Activated naive CD8-positive, alpha-beta T cell treated with anti-CD3 and anti-CD28 coated beads, Interleukin-2, amount 10 ng/mL, durations not matched to agents 7 days and 5 days (primary cell): Measurements from ENCODE around the gene EP400. TPM values are rescaled to one million over a fixed set of nuclear protein-coding genes. Genes with fewer than 3 reads are reported as not detected.

Source experiments
- ATAC-seq: fragments of 150-1000 bp; cut with Tn5 transposase; one replicate; pipeline ENCODE4 v1.10.0; 2021; ENCODE audit warnings: low read depth, moderate library complexity
- POLR2A ChIA-PET: fragments of 350-600 bp; sonication (Branson Sonifier 250); formaldehyde crosslinking; loops from one replicate; lab custom pipeline; 2021; ENCODE audit warnings: antibody characterized with exemption; lab: Charles Lee
- DNase-seq: peaks from one replicate; pipeline ENCODE4 v3.0.0; 2021
- H3K27ac Mint-ChIP-seq: one replicate; pipeline ENCODE4 v1.8.0; 2022; ENCODE audit warnings: mild to moderate bottlenecking, mixed read lengths
- H3K27me3 Mint-ChIP-seq: one replicate; pipeline ENCODE4 v1.8.0; 2022; ENCODE audit warnings: mild to moderate bottlenecking, moderate library complexity, mixed read lengths
- H3K36me3 Mint-ChIP-seq: one replicate; pipeline ENCODE4 v1.8.0; 2021; ENCODE audit warnings: mild to moderate bottlenecking, mixed read lengths
- H3K4me1 Mint-ChIP-seq: one replicate; pipeline ENCODE4 v1.8.0; 2021; ENCODE audit warnings: mixed read lengths
- H3K4me3 Mint-ChIP-seq: one replicate; pipeline ENCODE4 v1.8.0; 2022; ENCODE audit warnings: mild to moderate bottlenecking, moderate library complexity, mixed read lengths
- H3K9me3 Mint-ChIP-seq: one replicate; pipeline ENCODE4 v1.8.0; 2021; ENCODE audit warnings: mixed read lengths
- total RNA-seq, 2 experiments: library from RNA; stranded (reverse); gene quantifications; one replicate each; pipeline ENCODE4 v1.2.3, GENCODE V29; 2021

The EP400 gene
- total RNA-seq, 2 experiments from 2014 or later, result 66.7 to 70.2 TPM

- no peak overlapping the region for H3K27ac Mint-ChIP-seq
- H3K27me3 Mint-ChIP-seq, result no peaks in the 10 kb centered on the region
- POLR2A ChIA-PET, result no interaction called here
- no peak for DNase-seq
- no peaks in the 10 kb centered on the region for H3K9me3 Mint-ChIP-seq
- H3K4me3 Mint-ChIP-seq, result no peak overlapping the region
- H3K4me1 Mint-ChIP-seq, result no peaks in the 10 kb centered on the region
- no peak for ATAC-seq
- peaks cover 6% of the 10 kb centered on the region for H3K36me3 Mint-ChIP-seq
Measured at GRCh38 chr12:132114667-132115066, 164.9 kb downstream of the EP400 start.

DNA sequence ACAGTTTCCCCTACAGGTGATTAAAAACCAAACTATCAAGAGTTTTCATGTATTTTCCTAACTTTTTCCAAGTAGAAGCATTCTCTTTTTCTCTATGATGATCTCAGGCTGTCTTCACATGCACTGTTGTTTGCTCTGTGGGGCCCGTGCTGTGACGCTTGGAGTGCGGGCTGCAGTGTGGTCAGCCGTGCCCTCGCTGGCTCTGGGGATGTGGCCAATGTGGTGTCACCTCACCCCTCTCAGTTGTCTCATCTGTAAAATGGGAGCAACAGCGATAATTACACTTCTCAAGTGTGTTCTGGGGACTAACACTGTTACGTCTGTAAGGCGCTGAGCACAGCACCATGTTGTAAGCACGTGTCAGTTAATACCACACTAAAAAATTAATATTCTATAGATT is 165.8 kb downstream of the EP400 start:
- Mint-ChIP-seq H3K4me1 (no peaks in the 10 kb centered on the region), H3K9me3 (no peaks in the 10 kb centered on the region), H3K4me3 (no peak overlapping the region), H3K36me3 (peaks cover 6% of the 10 kb centered on the region), H3K27me3 (no peaks in the 10 kb centered on the region), H3K27ac (no peak overlapping the region)
- no peak for DNase-seq
- ATAC-seq, result no peak
- POLR2A ChIA-PET, result no interaction called here

GRCh38 chr12:132116709-132117557 is 167.2 kb downstream of the EP400 start:
- no peaks in the 10 kb centered on the region for H3K27me3 Mint-ChIP-seq
- H3K27ac Mint-ChIP-seq, result no peak overlapping the region
- ATAC-seq, result no peak
- POLR2A ChIA-PET, result no interaction called here
- H3K4me3 Mint-ChIP-seq, result no peak overlapping the region
- DNase-seq, result no peak
- no peaks in the 10 kb centered on the region for H3K9me3 Mint-ChIP-seq
- no peaks in the 10 kb centered on the region for H3K4me1 Mint-ChIP-seq
- H3K36me3 Mint-ChIP-seq, result peaks cover 1% of the 10 kb centered on the region

DNA sequence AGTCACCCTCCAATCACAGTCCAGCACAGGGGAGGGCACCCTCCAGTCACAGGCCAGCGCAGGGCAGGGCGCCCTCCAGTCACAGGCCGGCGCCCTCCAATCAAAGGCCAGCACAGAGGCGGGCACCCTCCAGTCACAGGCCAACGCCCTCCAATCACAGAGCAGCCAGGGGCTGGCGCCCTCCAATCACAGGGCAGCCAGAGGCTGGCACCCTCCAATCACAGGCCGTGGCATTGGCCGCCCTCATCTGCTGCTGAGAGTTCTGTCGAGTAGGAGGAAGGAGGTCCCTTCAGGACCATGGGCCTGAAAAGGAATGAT is 167.8 kb downstream of the EP400 start:
- H3K27me3 Mint-ChIP-seq, result no peaks in the 10 kb centered on the region
- no peak overlapping the region for H3K27ac Mint-ChIP-seq
- H3K36me3 Mint-ChIP-seq, result peaks cover 1% of the 10 kb centered on the region
- ATAC-seq (no peak), DNase-seq (no peak)
- H3K4me3 Mint-ChIP-seq, result no peak overlapping the region
- POLR2A ChIA-PET, result no interaction called here
- H3K4me1 Mint-ChIP-seq, result no peaks in the 10 kb centered on the region
- no peaks in the 10 kb centered on the region for H3K9me3 Mint-ChIP-seq

DNA sequence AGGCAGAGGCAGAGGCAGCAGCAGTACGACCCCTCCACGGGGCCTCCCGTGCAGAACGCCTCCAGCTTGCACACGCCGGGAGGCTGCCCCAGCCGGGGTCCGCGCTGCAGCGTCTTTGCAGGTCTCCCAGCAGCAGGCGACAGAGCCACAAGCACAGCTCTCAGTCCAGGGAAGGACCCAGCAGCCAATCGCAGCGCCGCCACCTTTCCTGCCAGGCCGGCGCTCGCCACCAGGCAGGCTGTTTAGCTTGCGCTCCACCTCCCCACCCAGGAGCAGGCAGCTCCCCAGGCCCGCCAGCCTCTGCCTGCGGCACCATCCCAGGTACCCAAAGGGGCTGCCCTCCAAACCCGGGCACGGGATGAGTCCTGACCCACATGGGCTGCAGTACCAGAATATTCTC is 169.1 kb downstream of the EP400 start:
- no peaks in the 10 kb centered on the region for H3K9me3 Mint-ChIP-seq
- ATAC-seq (no peak), DNase-seq (no peak)
- H3K4me1 Mint-ChIP-seq, result no peaks in the 10 kb centered on the region
- POLR2A ChIA-PET, result interaction anchor here (0.6 kb wide), 1 partner anchor 152 kb away, joined by 4 read pairs; no protein-coding TSS in a partner anchor
- H3K4me3 Mint-ChIP-seq, result no peak overlapping the region
- no peak overlapping the region for H3K27ac Mint-ChIP-seq
- no peaks in the 10 kb centered on the region for H3K27me3 Mint-ChIP-seq
- H3K36me3 Mint-ChIP-seq, result peaks cover under 1% of the 10 kb centered on the region

DNA sequence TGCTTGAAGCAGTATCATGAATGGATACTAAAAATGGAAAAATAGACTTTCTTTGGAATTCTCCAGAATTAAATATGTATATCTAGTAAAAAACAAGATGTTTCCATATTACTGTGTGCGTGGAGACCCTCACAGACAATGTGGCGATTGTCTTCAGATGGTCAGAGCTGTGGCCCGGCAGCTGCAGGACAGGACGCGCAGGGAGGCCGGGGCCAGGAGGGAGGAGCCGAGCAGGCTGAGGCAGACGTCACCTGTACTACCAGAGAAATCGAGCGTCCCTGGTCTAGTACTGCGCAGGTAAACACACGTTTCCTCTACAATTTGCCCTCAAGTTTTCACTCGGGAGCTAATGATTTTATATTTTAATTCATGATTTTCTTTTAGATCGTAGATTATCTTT is 171.5 kb downstream of the EP400 start:
- Mint-ChIP-seq H3K27me3 (no peaks in the 10 kb centered on the region), H3K27ac (no peak overlapping the region), H3K4me3 (no peak overlapping the region), H3K36me3 (peaks cover 10% of the 10 kb centered on the region), H3K4me1 (no peaks in the 10 kb centered on the region), H3K9me3 (no peaks in the 10 kb centered on the region)
- POLR2A ChIA-PET, result no interaction called here
- no peak for DNase-seq
- no peak for ATAC-seq

GRCh38 chr12:132123970-132124765 is 174.4 kb downstream of the EP400 start:
- POLR2A ChIA-PET, result no interaction called here

DNA sequence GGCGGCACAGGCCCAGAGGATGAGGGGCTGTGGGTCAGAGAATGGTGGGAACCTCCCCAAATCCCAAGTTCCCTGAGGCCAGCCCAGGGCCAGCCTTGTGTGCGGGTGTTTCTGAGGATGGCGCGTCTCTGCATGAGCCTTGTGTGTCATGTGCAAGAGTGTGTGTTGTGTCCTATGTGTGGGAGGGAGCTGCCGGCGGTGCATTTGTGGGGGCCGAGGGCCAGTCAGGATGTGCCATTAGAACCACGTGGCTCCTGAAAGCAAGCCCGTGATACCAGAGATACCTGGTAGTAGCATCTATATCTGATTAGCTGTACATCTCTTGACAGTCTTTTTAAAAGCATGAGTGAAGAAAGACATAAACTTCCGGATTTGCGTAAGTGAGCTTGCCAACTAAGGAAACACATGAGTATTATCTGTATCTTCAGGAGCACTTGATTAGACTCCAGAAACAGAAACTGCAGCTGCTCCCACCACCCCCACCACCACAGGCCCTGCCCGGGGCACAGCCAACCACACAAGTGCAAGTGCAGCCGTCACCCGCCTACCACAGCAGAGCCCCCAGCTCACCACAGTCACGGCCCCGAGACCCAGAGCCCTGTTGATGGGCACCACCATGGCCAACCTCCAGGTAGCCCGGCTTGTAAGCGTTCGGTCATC is 175.2 kb downstream of the EP400 start:
- Mint-ChIP-seq H3K36me3 (peaks cover 34% of the 10 kb centered on the region), H3K4me3 (no peak overlapping the region), H3K27ac (no peak overlapping the region), H3K4me1 (no peaks in the 10 kb centered on the region), H3K27me3 (no peaks in the 10 kb centered on the region), H3K9me3 (peaks cover 6% of the 10 kb centered on the region)
- peak; percentile 50 for ATAC-seq
- POLR2A ChIA-PET, result no interaction called here
- DNase-seq, result no peak

More at GRCh38 chr12:132123970-132124765, 174.4 kb downstream of the EP400 start:
- ATAC-seq (no peak), DNase-seq (no peak)
- Mint-ChIP-seq H3K27me3 (no peaks in the 10 kb centered on the region), H3K36me3 (peaks cover 31% of the 10 kb centered on the region), H3K4me1 (no peaks in the 10 kb centered on the region), H3K9me3 (peaks cover 6% of the 10 kb centered on the region), H3K27ac (peak overlapping the region; percentile 49), H3K4me3 (no peak overlapping the region)

DNA sequence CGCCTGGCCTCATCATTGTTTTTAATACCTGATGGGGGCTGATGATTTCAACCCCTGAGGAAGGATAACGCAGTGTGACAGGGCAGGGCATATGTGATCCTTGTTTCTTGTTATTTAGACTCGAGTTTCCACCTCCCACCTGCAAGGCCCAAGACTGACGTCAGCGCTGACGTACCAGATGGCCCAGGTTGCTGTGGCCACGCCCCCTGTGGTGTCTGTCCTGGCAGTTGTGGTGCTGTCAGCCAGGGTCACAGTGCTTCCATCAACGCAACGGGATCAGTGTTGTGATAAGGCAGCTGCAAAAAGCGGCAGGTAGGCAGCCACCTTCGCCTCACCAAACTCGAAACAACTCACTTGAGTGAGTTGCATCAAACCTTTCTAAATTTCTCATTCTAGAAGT is 176.0 kb downstream of the EP400 start:
- Mint-ChIP-seq H3K4me1 (no peaks in the 10 kb centered on the region), H3K36me3 (peaks cover 34% of the 10 kb centered on the region), H3K4me3 (no peak overlapping the region), H3K27ac (no peak overlapping the region), H3K9me3 (peaks cover 6% of the 10 kb centered on the region), H3K27me3 (no peaks in the 10 kb centered on the region)
- DNase-seq (no peak), ATAC-seq (no peak)
- POLR2A ChIA-PET, result no interaction called here

DNA sequence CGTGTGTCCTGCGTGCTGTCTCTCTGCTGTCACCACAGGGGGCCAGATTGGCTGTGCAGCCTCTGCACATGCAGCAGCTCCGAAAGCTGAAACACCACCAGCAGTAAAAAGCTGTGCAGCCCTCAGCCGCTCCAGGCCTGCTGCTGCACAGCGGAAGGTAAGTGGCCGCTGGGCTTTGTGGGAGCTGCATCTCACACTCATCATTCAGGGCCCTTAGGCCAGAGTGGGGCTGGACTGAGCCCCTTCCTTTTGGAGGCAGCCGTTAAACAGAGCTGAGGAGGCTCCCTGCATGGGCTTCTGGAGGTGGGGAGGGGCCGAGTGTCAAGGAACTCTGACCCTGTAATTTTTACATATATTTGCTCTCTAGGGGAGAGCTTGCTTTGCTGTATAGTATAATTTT is 177.3 kb downstream of the EP400 start:
- no peak overlapping the region for H3K27ac Mint-ChIP-seq
- no peak for DNase-seq
- H3K36me3 Mint-ChIP-seq, result peaks cover 34% of the 10 kb centered on the region
- POLR2A ChIA-PET, result no interaction called here
- no peaks in the 10 kb centered on the region for H3K27me3 Mint-ChIP-seq
- peaks cover 6% of the 10 kb centered on the region for H3K9me3 Mint-ChIP-seq
- no peak for ATAC-seq
- H3K4me3 Mint-ChIP-seq, result no peak overlapping the region
- H3K4me1 Mint-ChIP-seq, result no peaks in the 10 kb centered on the region

DNA sequence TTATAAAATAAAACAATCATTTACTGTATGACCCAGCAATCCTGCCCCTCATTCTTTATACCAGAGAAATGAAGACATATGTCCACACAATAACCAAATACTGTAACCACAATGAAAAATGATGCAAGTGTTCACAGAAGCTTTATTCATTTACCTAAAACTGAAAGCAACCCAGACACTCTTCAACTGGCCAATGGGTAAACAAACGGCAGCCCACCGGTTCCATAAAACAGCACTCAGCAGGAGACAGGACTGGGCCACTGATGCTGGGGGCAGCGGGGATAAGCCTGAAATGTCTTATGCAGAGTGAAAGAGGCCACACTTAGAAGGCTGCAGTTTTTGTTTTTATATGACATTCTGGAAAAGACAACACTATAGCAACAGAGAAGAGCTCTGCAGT is 179.3 kb downstream of the EP400 start:
- Mint-ChIP-seq H3K4me1 (no peaks in the 10 kb centered on the region), H3K36me3 (peaks cover 32% of the 10 kb centered on the region), H3K9me3 (peaks cover 6% of the 10 kb centered on the region), H3K27me3 (no peaks in the 10 kb centered on the region), H3K27ac (no peak overlapping the region), H3K4me3 (no peak overlapping the region)
- ATAC-seq (no peak), DNase-seq (no peak)
- POLR2A ChIA-PET, result no interaction called here

- Mint-ChIP-seq H3K4me1 (no peaks in the 10 kb centered on the region), H3K4me3 (no peak overlapping the region), H3K27me3 (no peaks in the 10 kb centered on the region), H3K36me3 (peaks cover 27% of the 10 kb centered on the region), H3K9me3 (peaks cover 6% of the 10 kb centered on the region), H3K27ac (no peak overlapping the region)
- DNase-seq (no peak), ATAC-seq (no peak)
- POLR2A ChIA-PET, result no interaction called here
Measured at GRCh38 chr12:132130690-132131089, 180.9 kb downstream of the EP400 start.
